HG03039 (cell line): ENCODE data around the gene ELN.

ENCODE experiments used
- ATAC-seq: cut with Tn5 transposase; IDR thresholded peaks from one replicate; pipeline ENCODE4 v1.9.1; 2021; ENCODE audit warnings: mild to moderate bottlenecking, moderate library complexity; ENCODE audit not compliant: unreplicated experiment

Gene ELN

DNA sequence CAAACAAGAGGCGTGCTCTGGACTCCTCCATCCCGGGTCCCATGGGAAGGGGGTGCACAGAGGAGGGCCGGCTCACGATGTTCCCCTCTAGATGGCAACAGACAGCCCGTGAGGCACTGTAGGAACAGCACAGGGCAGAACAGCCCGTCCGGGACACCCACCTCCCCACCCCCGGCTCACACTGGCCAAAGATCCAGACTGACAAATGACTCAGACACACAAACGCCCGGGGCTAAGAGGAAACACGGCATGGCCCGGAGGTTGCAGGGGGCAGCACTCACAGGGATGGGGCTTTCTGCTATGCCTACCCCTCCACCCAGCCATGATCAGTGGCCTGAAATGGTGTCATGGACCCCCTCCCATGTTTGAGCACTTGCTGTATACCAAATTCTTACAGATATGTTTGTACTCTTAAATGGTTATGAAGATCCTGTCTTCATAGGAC lies 4.9 kb upstream of the ELN start:
- no peak for ATAC-seq

GRCh38 chr7:74023786-74024185 lies 4.2 kb upstream of the ELN start:
- ATAC-seq: no peak

DNA sequence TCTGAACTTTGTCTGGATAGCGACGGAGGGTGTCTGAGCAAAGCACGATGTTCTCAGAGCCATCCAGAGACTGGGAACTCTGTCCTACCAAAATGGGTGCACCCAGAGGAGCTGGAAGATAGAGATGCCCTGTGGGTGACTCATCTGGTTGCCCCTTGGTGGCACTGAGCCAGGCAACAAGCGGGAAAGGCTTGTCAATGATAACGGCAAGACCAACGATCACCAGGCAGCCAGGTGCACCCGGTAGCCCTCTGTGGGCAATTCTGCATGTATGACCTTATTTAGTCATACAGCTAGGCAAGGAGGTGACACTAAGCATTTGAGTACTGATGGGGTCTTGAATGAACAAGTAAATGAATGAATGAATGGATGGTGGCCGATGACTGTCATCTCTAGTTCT lies 2.8 kb upstream of the ELN start:
- ATAC-seq: no peak

- ATAC-seq: no peak
Observed at GRCh38 chr7:74025730-74026129, 2.2 kb upstream of the ELN start.

- no peak for ATAC-seq
Observed at GRCh38 chr7:74026406-74026902, 1.5 kb upstream of the ELN start.

DNA sequence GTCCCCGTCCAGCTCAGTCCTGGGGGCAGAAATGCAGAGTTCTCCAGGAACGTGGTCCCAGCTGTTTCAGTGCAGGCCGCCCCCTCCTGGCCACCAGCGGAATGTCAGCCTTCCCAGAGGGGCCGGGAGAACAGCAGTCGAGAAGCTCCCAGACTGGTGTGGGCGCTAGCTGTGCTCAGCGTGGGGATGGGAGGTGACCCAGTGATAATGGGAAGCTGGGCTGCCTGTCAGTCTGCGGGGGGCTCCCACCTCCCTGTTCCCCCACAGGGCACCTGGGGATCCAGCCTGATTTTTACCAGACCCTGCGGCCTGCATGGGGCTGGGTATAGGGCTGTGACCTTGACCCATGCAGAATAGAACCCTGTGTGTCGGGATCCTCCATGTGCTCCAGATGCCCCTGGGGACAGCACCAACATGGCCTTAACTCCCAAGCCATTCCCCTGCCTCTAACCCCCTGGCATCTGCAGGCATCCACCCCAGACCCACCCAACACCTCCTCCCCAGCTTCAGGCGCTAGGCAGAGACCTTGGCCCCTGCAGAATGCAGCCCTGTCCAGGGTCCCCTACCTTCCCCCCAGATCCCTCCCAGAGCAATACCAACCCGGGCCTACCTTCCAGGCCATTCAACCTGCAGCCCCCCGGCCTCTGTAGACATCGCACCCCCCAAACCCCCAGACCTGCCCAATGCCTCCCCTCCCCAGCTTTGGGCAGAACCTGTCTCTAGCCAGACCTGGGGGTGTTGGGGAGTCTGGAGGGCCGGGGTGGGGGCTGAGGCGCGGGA lies 880 bp upstream of the ELN start:
- no peak for ATAC-seq

GRCh38 chr7:74028321-74028838 lies 407 bp downstream of the ELN start:
- ATAC-seq: no peak

GRCh38 chr7:74029089-74029785 lies 1.3 kb downstream of the ELN start:
- no peak for ATAC-seq

DNA sequence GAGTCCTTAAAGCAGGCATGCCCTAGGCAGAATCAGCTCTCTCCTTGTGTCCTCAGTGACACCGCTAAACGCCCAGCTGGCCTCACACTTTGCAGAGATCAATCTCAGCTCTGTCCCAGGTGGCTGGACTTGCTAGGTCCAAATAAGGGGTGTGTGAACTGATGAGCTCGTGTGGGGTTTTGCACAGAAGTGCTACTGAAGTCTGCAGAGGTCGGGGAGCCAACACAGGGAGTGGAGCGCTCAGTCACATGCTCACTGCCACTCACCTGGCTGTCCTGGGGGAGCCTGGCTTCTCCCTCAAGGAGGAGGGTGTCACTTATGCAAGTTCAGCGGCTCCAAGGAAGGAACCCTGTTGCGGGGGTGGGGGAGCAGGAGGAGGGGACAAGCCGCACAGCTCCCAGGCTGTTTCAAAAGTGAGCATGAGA lies 2.0 kb downstream of the ELN start:
- no peak for ATAC-seq

DNA sequence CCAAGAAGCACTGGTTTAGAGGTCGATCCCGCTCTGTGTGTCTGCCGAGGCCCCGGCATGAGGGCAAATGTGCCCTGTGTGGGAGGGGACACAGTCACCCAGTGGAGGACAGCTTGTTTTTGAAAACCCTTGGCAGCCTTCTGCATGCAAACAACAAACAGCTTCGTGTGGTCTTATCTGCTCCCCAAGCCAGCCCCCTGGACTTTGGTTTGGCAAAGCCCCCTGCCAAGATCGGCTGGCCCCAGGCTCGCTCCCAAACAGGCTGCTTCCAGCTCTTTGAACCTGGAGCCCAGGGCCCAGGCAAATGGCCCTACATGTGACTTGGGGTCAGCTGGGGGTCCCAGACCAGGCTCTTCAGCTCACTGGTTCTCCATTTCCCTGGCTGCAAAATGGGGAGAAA lies 2.9 kb downstream of the ELN start:
- no peak for ATAC-seq

- ATAC-seq: no peak
Observed at GRCh38 chr7:74031403-74032190, 3.6 kb downstream of the ELN start.

- no peak for ATAC-seq
Observed at GRCh38 chr7:74032191-74032490, 4.2 kb downstream of the ELN start.

DNA sequence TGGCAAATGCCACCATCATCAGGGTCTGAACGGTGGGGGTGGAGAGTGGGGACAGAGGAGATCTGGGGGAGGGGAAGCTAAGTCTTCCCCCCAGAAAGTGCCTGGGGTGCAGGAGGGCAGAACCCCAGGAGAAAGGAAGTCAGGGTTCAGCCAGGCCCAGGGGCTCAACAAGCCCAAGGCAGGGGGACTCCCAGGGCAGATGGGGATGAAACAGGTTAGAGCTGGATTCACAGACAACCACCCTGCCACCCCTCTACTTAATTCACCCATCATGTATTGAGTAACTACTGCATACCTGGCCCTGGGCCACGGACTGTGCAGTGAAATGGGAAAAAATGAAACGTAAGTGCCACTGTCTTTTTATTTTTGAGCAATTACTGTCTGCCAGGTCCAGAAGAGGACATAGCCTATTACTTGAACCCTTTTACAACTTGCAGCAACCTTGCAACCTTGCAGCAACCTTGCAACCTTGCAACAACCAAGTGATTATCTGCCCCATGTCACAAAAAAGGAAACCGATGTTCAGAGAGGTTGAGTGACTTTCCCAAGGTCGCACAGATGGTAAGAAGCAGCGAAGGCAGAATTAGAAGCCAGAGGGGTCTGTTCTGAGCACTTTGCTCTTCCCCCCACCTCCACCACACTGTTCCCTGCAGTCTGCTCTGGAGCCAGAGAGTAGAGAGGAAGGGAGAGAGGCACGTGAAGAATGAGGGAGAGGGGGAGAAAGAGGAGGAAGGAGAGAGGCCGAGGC lies 4.8 kb downstream of the ELN start:
- no peak for ATAC-seq

DNA sequence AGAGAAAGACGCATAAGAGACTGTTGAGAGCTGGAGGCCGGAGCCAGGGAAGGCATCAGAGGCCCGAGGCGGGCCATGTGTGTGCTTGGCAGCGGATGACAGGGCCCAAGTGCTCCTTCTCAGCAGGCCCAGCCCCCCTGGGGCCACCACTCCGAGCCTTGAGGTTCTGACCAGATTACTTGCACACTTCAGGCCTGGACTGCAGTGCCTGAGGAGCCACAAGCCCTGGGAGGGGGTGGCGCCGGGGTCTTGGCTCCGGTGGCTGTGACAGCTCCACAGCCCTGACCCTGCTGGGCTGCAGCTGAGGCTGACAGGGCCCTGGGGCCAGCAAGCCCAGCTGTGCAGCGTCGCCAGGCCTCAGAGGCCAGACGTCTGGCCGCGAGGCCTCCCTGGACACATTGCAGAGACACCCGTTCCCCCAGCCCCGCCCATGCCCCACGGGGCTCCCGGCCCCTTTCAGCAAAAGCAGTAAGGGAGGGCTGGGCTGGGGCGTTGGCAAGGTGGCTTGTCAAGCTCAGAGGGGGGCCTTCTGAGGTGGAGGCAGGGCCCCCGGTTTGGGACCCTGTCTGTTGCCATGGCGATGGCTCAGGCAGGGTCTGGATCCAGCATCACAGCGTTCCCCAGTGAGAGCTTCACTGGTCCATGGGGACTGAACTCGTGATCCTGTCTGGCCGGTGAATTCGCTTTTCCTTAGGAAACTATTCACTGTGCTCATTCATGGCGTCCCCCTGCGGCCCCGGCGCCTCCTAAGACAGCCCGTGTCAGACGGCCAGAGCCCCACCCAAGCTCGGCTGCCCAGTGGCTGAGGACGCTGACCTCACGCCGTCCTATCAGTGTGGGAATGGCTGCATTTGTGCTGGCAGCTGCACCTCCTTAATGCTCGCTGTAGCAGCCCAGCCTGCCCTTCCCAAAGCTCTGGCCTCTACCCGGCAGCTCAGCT lies 5.7 kb downstream of the ELN start:
- no peak for ATAC-seq

- ATAC-seq: no peak
Observed at GRCh38 chr7:74037609-74038008, 9.6 kb downstream of the ELN start.

GRCh38 chr7:74038194-74038961 lies 10.4 kb downstream of the ELN start:
- no peak for ATAC-seq

- ATAC-seq: no peak
Observed at GRCh38 chr7:74039337-74039736, 11.4 kb downstream of the ELN start.

DNA sequence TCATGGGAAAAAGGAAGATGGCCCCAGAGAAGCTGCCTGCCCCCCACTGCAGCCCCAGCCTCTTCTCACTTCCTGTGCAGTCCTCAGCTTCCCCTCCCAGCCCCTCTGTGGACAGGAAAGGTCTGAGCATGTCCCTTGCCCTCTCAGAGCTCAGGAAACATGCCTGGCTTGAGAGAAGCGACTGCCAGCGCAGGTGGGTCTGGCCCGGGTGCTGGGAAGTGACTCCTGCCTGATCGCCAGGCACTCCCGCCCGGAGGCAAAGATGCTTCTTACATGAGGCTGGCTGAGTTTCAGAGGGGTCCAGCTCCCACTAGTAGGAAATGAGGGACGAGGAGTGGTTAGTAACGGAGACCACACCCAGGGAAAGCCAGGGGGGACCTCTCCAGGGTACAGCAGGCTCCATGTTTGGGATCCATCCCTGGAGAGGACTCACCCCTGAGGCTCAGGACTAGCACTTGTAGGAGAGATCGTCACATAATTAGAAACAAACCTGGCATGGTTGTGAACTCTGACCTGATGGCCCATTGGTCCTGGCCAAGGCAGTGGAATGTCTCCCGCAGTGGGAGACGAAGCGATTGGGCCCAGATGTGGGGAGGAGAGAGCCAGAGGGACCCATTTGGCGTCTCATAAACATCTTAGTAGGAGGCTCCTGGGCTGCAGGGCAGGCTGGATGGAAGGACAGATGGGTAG lies 12.3 kb downstream of the ELN start:
- no peak for ATAC-seq
